Activated naive CD4-positive, alpha-beta T cell treated with anti-CD3 and anti-CD28 coated beads for 36 hours (primary cell): ENCODE measurements around the gene RCAN3. TPM values are rescaled to one million over a fixed set of nuclear protein-coding genes. Genes with fewer than 3 reads are reported as not detected.
"Not testable (repeated sequence)": the region's sequence is repeated elsewhere in the genome, so short reads cannot be mapped to it uniquely, and the experiment has no call there.

Experiments used
- CTCF ChIA-PET: fragments of 350-600 bp; sonication (Branson Sonifier 250); formaldehyde crosslinking; loops from one replicate; lab custom pipeline; 2021; ENCODE audit warnings: antibody characterized with exemption; lab: Charles Lee
- DNase-seq: peaks from one replicate; pipeline ENCODE4 v3.0.0-alpha.2; 2020
- H3K27ac Mint-ChIP-seq: one replicate; pipeline ENCODE4 v1.8.0; 2021; ENCODE audit warnings: mild to moderate bottlenecking, mixed read lengths
- H3K27me3 Mint-ChIP-seq: one replicate; pipeline ENCODE4 v1.8.0; 2021; ENCODE audit warnings: low read depth, mixed read lengths
- H3K36me3 Mint-ChIP-seq: one replicate; pipeline ENCODE4 v1.8.0; 2021; ENCODE audit warnings: low read depth, mixed read lengths
- H3K4me1 Mint-ChIP-seq: one replicate; pipeline ENCODE4 v1.8.0; 2021; ENCODE audit warnings: low read depth, mixed read lengths
- H3K4me3 Mint-ChIP-seq: one replicate; pipeline ENCODE4 v1.8.0; 2021; ENCODE audit warnings: mild to moderate bottlenecking, moderate library complexity, mixed read lengths
- H3K9me3 Mint-ChIP-seq: one replicate; pipeline ENCODE4 v1.8.0; 2021; ENCODE audit warnings: mixed read lengths
- intact Hi-C: fragments of 100-400 bp; cut with micrococcal nuclease; formaldehyde crosslinking; loops from one replicate; pipeline ENCODE4 v1.15.1; 2023
- total RNA-seq, 2 experiments: library from RNA; stranded (reverse); gene quantifications; one replicate each; pipeline ENCODE4 v1.2.3, GENCODE V29; 2021

Gene RCAN3
- total RNA-seq, 2 experiments from 2014 or later: 70.8 to 71.9 TPM

DNA sequence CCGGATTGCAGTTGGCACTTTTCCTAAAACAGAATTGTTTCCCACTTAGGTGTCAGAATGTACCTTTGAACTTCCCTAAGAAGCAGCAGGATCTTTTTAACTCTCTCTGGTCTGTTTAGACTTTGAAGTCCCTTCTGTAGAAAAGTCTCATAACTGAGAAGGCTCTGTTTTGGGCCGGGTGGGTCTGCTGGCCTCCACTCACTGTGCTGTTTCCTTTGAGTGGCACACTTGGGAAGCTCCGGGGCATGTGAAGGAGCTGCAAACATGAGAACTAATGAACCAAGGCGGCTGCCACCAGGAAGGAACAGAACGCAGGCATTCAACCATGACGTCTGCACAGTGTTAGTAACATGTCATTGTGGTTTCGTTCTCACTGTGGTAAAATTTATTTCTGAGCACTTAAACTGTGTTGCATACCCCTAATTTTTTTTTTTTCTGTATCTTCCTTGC is 33.8 kb downstream of the RCAN3 start:
- Mint-ChIP-seq H3K27ac (peak overlapping the region; percentile 97), H3K27me3 (no peaks in the 10 kb centered on the region), H3K9me3 (no peaks in the 10 kb centered on the region), H3K36me3 (peaks cover 44% of the 10 kb centered on the region), H3K4me3 (peak overlapping the region; percentile 67), H3K4me1 (peaks cover 84% of the 10 kb centered on the region)
- intact Hi-C loops: loop anchor here (1.0 to 5.0 kb wide), 3 partner anchors 48 to 496 kb away; no protein-coding TSS in a partner anchor
- DNase-seq: peak; percentile 84
- CTCF ChIA-PET: interaction anchor here (0.9 to 2.2 kb wide), 8 partner anchors 10 to 121 kb away, joined by 3 to 8 read pairs (median 5); partner anchors contain the start of genes NIPAL3 and RCAN3

DNA sequence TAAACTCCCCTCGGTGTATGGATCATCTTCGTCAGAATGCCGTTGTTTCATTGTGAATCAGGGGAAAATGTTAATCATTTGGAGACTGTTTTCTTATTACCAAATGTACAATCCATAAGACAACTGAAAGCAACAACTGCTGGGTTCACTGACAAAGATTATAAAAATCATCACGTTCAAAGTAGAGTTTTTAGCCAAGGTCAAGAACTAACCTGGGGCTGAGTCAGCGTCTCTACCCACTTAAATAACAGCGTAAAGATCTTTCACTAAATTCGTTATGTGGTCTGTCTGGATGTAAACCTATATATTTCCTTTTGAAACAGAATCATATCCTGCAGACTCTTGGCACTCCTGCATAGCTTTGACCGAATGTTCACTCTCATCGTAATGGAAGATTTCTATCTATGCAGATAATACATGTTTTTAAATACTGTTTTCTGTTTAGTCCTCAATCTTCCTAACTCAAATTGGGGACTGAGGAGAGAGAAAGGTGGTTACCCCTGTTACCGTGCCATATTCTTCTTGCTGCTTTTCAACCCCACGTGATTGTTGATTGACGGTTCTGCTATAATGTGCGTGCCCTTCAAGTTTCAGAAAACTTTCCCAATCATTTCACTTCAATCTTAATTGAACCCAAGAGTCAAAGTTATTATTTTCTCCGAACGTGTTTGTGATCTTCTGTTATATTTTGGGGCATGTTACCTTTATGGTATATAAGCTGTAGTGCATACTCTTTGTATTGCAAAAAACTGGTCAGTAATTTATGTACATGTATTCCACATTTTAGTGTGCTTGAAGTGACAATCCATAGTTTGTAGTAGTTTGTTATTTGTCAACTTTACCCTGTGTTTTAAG is 37.6 kb downstream of the RCAN3 start:
- peak; percentile 41 for DNase-seq

DNA sequence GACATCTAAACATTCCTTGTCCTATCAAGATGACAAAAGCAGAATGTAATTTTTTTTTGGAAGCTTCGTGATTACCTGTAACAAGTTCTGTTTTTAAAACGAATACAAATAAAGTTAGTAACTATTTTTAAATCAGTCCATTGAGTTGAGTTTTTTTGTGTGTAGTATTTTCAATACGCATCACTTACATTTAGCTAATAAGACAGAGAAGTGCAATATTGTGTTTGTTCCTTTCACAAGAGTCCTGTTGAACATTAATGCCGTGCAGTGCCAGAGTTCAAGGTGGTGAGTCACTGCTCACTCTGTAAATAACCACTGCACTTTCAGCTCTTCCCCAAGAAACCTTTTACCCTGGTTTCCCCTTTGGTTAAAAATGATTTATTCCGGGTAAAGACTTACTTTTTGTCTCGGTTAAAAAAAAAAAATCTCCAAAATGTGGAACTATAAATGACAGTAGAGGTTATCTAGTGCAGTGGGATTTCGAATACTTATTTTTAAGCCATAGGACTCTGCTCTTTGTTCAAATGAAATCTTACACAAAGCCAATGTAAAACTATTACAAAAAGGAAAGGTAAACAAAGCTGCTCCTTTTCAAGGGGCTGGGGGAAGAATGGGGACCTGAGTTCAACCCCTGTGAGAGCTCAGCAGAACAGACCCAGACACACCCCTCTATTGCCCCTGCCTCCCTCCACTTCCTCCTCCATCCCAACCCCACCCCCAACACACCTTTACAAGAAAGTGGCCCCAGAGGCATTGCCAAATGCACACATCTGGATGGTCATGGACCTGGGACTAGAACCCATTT is 38.5 kb downstream of the RCAN3 start:
- Mint-ChIP-seq H3K4me1 (peaks cover 81% of the 10 kb centered on the region), H3K36me3 (peaks cover 12% of the 10 kb centered on the region), H3K27me3 (no peaks in the 10 kb centered on the region), H3K9me3 (no peaks in the 10 kb centered on the region), H3K27ac (peak overlapping the region; percentile 92), H3K4me3 (peak overlapping the region; percentile 44)
- intact Hi-C loops: loop anchor here (1.0 to 5.0 kb wide), 7 partner anchors 35 to 559 kb away; partner anchors contain the start of genes CLIC4, SRRM1 and SRSF10
- CTCF ChIA-PET: interaction anchor here (0.6 to 3.7 kb wide), 21 partner anchors 11 to 351 kb away, joined by 3 to 22 read pairs (median 3); partner anchors contain the start of gene NIPAL3
- DNase-seq: peak; percentile 67

More for the DNA sequence above, 37.6 kb downstream of the RCAN3 start:
- Mint-ChIP-seq H3K9me3 (no peaks in the 10 kb centered on the region), H3K4me3 (peak overlapping the region; percentile 44), H3K27me3 (no peaks in the 10 kb centered on the region), H3K36me3 (peaks cover 18% of the 10 kb centered on the region), H3K27ac (peak overlapping the region; percentile 92), H3K4me1 (peaks cover 81% of the 10 kb centered on the region)
- CTCF ChIA-PET: interaction anchor here (0.7 to 3.7 kb wide), 13 partner anchors 10 to 350 kb away, joined by 3 to 22 read pairs (median 5); partner anchors contain the start of gene NIPAL3
- intact Hi-C loops: loop anchor here (1.0 to 5.0 kb wide), 6 partner anchors 34 to 558 kb away; partner anchors contain the start of genes CLIC4, SRRM1 and SRSF10

- H3K4me1 Mint-ChIP-seq: peaks cover 73% of the 10 kb centered on the region
- peak overlapping the region; percentile 6 for H3K4me3 Mint-ChIP-seq
- peak; percentile 64 for DNase-seq
- intact Hi-C loops: loop anchor here (1.0 to 5.0 kb wide), 6 partner anchors 45 to 560 kb away; partner anchors contain the start of genes CLIC4, SRRM1 and SRSF10
- no peaks in the 10 kb centered on the region for H3K27me3 Mint-ChIP-seq
- H3K27ac Mint-ChIP-seq: peak overlapping the region; percentile 92
- H3K9me3 Mint-ChIP-seq: no peaks in the 10 kb centered on the region
- CTCF ChIA-PET: interaction anchor here (0.6 to 3.7 kb wide), 17 partner anchors 13 to 352 kb away, joined by 3 to 22 read pairs (median 3); partner anchors contain the start of gene NIPAL3
- peaks cover 5% of the 10 kb centered on the region for H3K36me3 Mint-ChIP-seq
Observed at GRCh38 chr1:24541711-24542346, 39.2 kb downstream of the RCAN3 start.

DNA sequence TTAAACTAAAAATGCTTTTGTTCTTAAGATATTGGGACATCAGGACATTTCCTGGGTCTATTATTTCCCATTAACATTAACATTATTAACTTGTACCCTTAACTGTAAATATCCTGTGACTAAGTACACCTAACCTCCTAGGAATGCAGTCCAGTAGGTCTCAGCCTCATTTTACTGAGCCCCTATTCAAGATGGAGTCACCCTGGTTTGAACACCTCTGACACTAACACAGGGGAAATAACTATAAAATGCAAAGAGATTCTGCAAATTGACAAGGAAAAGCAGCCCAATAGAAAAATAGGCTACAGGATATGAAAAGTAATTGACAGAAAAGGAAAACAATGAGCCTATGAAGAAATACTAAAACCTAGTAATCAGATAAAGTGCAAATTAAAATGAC is 41.6 kb downstream of the RCAN3 start:
- no peak overlapping the region for H3K27ac Mint-ChIP-seq
- intact Hi-C loops: loop anchor here (5.0 kb wide), 2 partner anchors 222 to 562 kb away; partner anchors contain the start of gene SRSF10
- H3K36me3 Mint-ChIP-seq: no peaks in the 10 kb centered on the region
- no peaks in the 10 kb centered on the region for H3K9me3 Mint-ChIP-seq
- H3K4me3 Mint-ChIP-seq: no peak overlapping the region
- H3K4me1 Mint-ChIP-seq: peaks cover 55% of the 10 kb centered on the region
- no peak for DNase-seq
- CTCF ChIA-PET: interaction anchor here (3.7 kb wide), 1 partner anchor 43 kb away, joined by 22 read pairs; no protein-coding TSS in a partner anchor
- H3K27me3 Mint-ChIP-seq: no peaks in the 10 kb centered on the region

GRCh38 chr1:24545662-24546061 is 43.0 kb downstream of the RCAN3 start:
- no peaks in the 10 kb centered on the region for H3K36me3 Mint-ChIP-seq
- no peaks in the 10 kb centered on the region for H3K27me3 Mint-ChIP-seq
- intact Hi-C loops: no loop called here
- CTCF ChIA-PET: interaction anchor here (0.8 kb wide), 1 partner anchor 42 kb away, joined by 4 read pairs; no protein-coding TSS in a partner anchor
- no peak overlapping the region for H3K4me3 Mint-ChIP-seq
- H3K27ac Mint-ChIP-seq: no peak overlapping the region
- no peaks in the 10 kb centered on the region for H3K9me3 Mint-ChIP-seq
- DNase-seq: no peak
- peaks cover 41% of the 10 kb centered on the region for H3K4me1 Mint-ChIP-seq

- no peaks in the 10 kb centered on the region for H3K9me3 Mint-ChIP-seq
- intact Hi-C loops: no loop called here
- peaks cover 25% of the 10 kb centered on the region for H3K4me1 Mint-ChIP-seq
- no peaks in the 10 kb centered on the region for H3K36me3 Mint-ChIP-seq
- H3K27me3 Mint-ChIP-seq: no peaks in the 10 kb centered on the region
- CTCF ChIA-PET: interaction anchor here (0.7 to 3.2 kb wide), 2 partner anchors 40 to 346 kb away, joined by 5 to 16 read pairs; no protein-coding TSS in a partner anchor
- H3K27ac Mint-ChIP-seq: no peak overlapping the region
- DNase-seq: no peak
- no peak overlapping the region for H3K4me3 Mint-ChIP-seq
Observed at GRCh38 chr1:24547195-24547594, 44.6 kb downstream of the RCAN3 start.

DNA sequence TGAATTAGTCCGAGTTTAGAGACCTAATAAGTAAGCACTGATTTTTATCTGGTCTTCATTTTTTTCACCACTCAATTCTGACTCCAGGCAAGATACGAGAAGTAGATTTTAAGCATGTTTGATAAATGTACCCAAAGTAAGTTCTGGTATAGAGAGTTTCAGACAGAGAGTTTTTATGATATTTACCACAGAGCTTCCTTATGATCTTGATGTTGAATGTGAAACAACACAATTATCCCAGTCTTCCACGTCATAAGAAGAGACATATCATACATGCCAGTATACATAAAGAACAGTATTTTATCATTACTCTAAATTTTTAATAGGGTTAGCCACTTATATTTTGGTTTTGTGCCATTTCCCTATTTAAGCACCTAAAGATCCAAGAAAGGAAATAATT is 45.4 kb downstream of the RCAN3 start:
- no peak overlapping the region for H3K4me3 Mint-ChIP-seq
- H3K27ac Mint-ChIP-seq: no peak overlapping the region
- no peak for DNase-seq
- H3K4me1 Mint-ChIP-seq: peaks cover 20% of the 10 kb centered on the region
- intact Hi-C loops: no loop called here
- CTCF ChIA-PET: interaction anchor here (3.2 kb wide), 1 partner anchor 39 kb away, joined by 16 read pairs; no protein-coding TSS in a partner anchor
- no peaks in the 10 kb centered on the region for H3K27me3 Mint-ChIP-seq
- no peaks in the 10 kb centered on the region for H3K36me3 Mint-ChIP-seq
- H3K9me3 Mint-ChIP-seq: no peaks in the 10 kb centered on the region

DNA sequence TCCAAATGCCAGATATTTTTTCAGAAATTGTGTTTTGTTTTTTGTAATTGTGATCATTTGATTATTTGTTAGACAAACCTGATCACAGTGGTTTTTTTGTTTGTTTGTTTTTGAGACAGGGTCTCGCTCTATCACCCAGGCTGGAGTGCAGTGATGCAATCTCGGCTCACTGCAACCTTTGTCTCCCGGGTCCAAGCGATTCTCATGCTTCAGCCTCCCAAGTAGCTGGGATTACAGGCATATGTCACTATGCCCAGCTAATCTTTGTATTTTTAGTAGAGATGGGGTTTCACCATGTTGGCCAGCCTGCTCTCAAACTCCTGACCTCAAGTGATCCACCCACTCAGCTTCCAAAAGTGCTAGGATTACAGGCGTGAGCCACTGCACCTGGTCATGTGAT is 46.6 kb downstream of the RCAN3 start:
- CTCF ChIA-PET: interaction anchor here (3.2 kb wide), 1 partner anchor 38 kb away, joined by 16 read pairs; no protein-coding TSS in a partner anchor
- H3K36me3 Mint-ChIP-seq, intact Hi-C loops, H3K27me3 Mint-ChIP-seq, DNase-seq, H3K27ac Mint-ChIP-seq, H3K9me3 Mint-ChIP-seq, H3K4me3 Mint-ChIP-seq: not testable (repeated sequence)
- peaks cover 18% of the 10 kb centered on the region for H3K4me1 Mint-ChIP-seq

DNA sequence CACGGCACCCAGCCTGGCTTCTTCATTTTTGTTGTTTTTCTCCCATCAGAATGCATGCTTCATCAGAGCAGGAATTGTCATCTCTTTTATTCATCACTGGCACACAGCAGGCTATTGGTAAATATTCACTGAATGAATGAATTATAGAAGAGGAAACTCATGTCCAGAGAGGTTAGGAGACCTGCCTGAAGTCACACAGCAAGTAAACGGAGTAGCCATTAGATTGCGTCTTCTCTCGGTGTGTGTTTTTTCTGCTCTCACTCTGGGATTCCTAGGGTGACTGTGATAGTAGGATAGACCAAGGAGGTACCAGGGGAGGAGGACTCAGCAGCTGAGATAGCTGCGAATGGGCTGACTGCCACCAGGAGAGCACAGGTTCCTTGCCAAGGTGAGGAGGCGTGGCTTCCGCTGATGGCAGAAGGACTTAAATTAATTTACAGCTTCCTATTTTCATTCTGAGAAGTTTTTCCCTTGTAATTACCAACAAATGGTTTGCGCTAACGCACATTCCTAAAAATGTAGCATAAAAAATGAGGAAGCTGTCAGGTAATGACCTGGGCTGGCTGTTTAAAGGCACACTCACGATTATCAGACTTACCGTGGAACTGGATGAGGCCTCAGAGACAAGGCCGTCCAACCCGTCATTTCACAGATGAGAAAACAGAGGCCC is 48.8 kb downstream of the RCAN3 start:
- Mint-ChIP-seq H3K4me3 (no peak overlapping the region), H3K36me3 (no peaks in the 10 kb centered on the region), H3K27me3 (peaks cover 3% of the 10 kb centered on the region), H3K9me3 (no peaks in the 10 kb centered on the region), H3K4me1 (peaks cover 10% of the 10 kb centered on the region), H3K27ac (no peak overlapping the region)
- intact Hi-C loops: no loop called here
- CTCF ChIA-PET: no interaction called here
- no peak for DNase-seq
